Measurements from ENCODE around the gene AMH. TPM values are rescaled to one million over a fixed set of nuclear protein-coding genes. Genes with fewer than 3 reads are reported as not detected.

The AMH gene
- total and polyA plus RNA-seq, 2 of the 13 experiments (the other 11 are each of a cell fraction or from before 2014, with no cell fraction given), result 0.03 to 0.18 TPM

DNA sequence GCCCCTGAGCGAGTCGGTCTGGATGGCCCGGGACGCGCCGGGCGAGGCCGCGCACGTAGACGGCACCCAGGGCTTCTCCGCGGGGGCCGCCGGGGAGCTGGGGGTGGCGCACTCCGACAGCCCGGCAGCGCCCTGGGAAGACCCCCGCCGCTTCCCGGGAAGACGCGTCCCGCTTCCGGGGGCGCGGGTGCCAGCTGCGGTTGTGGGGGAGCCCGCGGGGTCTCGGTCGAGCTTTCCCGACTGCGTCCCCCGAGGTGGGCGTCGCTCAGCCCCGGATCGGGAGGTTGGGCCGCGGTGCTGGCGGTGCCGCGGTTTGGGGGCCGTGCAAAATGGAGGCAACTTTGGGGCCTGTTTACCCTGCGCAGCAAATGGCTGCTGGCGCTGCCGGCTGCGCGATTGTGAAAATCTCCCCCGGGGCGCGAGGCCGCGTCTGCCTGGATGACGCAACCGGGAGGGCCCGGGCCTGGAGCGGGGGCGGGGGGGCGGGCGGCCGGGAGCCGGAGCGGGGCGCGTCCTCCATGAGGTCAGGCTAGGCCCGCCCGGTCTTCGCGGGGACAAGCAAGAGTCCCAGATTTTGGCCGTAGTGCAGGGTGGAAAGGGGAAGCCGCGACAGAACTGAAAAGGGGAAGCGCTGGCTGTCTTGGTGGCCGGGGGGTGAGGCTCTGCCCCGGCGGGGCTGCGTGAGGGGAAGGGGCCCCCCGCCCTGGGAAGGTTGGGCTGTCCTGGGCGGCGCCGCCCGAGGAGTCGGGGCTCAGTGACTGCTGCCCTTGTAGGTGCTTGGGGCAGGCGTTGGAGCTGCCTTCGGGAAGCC is 21.5 kb downstream of the AMH start (continued):
- TF ChIP-seq, protein P1, sequence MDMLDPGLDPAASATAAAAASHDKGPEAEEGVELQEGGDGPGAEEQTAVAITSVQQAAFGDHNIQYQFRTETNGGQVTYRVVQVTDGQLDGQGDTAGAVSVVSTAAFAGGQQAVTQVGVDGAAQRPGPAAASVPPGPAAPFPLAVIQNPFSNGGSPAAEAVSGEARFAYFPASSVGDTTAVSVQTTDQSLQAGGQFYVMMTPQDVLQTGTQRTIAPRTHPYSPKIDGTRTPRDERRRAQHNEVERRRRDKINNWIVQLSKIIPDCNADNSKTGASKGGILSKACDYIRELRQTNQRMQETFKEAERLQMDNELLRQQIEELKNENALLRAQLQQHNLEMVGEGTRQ (IDR thresholded peaks at IDR 0.05; ENCODE audit: low read depth, low read length), result no peak
- TF ChIP-seq, protein P1 (CRISPR knock-in tag; IDR thresholded peaks at IDR 0.05; ENCODE audit: borderline replicate concordance), result no peak
- TF ChIP-seq, protein P2, sequence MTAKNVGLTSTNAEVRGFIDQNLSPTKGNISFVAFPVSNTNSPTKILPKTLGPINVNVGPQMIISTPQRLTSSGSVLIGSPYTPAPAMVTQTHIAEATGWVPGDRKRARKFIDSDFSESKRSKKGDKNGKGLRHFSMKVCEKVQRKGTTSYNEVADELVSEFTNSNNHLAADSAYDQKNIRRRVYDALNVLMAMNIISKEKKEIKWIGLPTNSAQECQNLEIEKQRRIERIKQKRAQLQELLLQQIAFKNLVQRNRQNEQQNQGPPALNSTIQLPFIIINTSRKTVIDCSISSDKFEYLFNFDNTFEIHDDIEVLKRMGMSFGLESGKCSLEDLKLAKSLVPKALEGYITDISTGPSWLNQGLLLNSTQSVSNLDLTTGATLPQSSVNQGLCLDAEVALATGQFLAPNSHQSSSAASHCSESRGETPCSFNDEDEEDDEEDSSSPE (CRISPR knock-in tag; IDR thresholded peaks at IDR 0.05), result peak; percentile 28; the same call in 1 of the 2 replicates
- 0 out of 2 replicates have a peak, but pooled peaks have one; percentile 10 for TF ChIP-seq ZNF747 (CRISPR knock-in tag; IDR thresholded peaks at IDR 0.05; ENCODE audit: borderline replicate concordance)
- TF ChIP-seq NFYB (CRISPR knock-in tag; IDR thresholded peaks at IDR 0.05), result 0 out of 2 replicates have a peak, but pooled peaks have one; percentile 27
- no peak for TF ChIP-seq SALL2 (CRISPR knock-in tag; IDR thresholded peaks at IDR 0.05)
- TF ChIP-seq ZNF282 (IDR thresholded peaks at IDR 0.05; ENCODE audit: partially characterized antibody), result no peak
- no peak for TF ChIP-seq NR2F1 (CRISPR knock-in tag; IDR thresholded peaks at IDR 0.05)
- peak; percentile 20; the same call in 1 of the 2 replicates for TF ChIP-seq KAT7 (CRISPR knock-in tag; IDR thresholded peaks at IDR 0.05; ENCODE audit: borderline replicate concordance)
- TF ChIP-seq, protein P3, sequence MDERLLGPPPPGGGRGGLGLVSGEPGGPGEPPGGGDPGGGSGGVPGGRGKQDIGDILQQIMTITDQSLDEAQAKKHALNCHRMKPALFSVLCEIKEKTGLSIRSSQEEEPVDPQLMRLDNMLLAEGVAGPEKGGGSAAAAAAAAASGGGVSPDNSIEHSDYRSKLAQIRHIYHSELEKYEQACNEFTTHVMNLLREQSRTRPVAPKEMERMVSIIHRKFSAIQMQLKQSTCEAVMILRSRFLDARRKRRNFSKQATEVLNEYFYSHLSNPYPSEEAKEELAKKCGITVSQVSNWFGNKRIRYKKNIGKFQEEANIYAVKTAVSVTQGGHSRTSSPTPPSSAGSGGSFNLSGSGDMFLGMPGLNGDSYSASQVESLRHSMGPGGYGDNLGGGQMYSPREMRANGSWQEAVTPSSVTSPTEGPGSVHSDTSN (CRISPR knock-in tag; IDR thresholded peaks at IDR 0.05), result no peak
- TF ChIP-seq RBM22 (optimal IDR thresholded peaks at IDR 0.05; ENCODE audit: low read length), result peak; percentile 55
- TF ChIP-seq, protein P4, sequence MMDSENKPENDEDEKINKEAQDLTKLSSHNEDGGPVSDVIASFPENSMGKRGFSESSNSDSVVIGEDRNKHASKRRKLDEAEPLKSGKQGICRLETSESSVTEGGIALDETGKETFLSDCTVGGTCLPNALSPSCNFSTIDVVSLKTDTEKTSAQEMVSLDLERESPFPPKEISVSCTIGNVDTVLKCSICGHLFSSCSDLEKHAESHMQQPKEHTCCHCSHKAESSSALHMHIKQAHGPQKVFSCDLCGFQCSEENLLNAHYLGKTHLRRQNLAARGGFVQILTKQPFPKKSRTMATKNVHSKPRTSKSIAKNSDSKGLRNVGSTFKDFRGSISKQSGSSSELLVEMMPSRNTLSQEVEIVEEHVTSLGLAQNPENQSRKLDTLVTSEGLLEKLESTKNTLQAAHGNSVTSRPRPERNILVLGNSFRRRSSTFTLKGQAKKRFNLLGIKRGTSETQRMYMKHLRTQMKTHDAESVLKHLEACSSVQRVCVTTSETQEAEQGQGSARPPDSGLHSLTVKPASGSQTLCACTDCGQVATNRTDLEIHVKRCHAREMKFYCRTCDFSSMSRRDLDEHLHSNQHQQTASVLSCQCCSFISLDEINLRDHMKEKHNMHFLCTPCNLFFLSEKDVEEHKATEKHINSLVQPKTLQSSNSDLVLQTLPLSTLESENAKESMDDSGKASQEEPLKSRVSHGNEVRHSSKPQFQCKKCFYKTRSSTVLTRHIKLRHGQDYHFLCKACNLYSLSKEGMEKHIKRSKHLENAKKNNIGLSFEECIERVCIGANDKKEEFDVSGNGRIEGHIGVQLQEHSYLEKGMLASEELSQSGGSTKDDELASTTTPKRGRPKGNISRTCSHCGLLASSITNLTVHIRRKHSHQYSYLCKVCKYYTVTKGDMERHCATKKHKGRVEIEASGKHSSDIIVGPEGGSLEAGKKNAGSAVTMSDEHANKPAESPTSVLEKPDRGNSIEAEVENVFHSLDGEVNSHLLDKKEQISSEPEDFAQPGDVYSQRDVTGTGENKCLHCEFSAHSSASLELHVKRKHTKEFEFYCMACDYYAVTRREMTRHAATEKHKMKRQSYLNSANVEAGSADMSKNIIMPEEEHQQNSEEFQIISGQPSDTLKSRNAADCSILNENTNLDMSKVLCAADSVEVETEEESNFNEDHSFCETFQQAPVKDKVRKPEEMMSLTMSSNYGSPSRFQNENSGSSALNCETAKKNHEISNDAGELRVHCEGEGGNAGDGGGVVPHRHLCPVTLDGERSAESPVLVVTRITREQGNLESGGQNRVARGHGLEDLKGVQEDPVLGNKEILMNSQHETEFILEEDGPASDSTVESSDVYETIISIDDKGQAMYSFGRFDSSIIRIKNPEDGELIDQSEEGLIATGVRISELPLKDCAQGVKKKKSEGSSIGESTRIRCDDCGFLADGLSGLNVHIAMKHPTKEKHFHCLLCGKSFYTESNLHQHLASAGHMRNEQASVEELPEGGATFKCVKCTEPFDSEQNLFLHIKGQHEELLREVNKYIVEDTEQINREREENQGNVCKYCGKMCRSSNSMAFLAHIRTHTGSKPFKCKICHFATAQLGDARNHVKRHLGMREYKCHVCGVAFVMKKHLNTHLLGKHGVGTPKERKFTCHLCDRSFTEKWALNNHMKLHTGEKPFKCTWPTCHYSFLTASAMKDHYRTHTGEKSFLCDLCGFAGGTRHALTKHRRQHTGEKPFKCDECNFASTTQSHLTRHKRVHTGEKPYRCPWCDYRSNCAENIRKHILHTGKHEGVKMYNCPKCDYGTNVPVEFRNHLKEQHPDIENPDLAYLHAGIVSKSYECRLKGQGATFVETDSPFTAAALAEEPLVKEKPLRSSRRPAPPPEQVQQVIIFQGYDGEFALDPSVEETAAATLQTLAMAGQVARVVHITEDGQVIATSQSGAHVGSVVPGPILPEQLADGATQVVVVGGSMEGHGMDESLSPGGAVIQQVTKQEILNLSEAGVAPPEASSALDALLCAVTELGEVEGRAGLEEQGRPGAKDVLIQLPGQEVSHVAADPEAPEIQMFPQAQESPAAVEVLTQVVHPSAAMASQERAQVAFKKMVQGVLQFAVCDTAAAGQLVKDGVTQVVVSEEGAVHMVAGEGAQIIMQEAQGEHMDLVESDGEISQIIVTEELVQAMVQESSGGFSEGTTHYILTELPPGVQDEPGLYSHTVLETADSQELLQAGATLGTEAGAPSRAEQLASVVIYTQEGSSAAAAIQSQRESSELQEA (CRISPR knock-in tag; IDR thresholded peaks at IDR 0.05; ENCODE audit: not compliant biosample characterization), result no peak

Measured in HepG2 (cell line).